ENCODE results near the gene PRDM11.
"Not testable (repeated sequence)": the region's sequence is repeated elsewhere in the genome, so short reads cannot be mapped to it uniquely, and the experiment has no call there.

Gene PRDM11

GRCh38 chr11:45247433-45247832 lies 101.0 kb downstream of the PRDM11 start:
- Histone ChIP-seq H3K79me2 (ENCODE audit: insufficient read depth, low read length) (no peaks in the 10 kb centered on the region), H2AFZ (ENCODE audit: low read depth, low read length) (no peak overlapping the region), H4K20me1 (ENCODE audit: insufficient read depth, low read length) (no peaks in the 10 kb centered on the region), H3K9ac (ENCODE audit: low read depth, low read length) (no peak overlapping the region), H3K27me3 (ENCODE audit: insufficient read depth, low read length, poor library complexity) (peaks cover 11% of the 10 kb centered on the region), H3K4me2 (ENCODE audit: insufficient read depth, low read length) (no peak overlapping the region), H3K4me3 (ENCODE audit: low read depth in 1 of 2, low read length in 2 of 2) (no peak overlapping the region), H3K4me1 (ENCODE audit: insufficient read depth, low read length) (no peaks in the 10 kb centered on the region), H3K36me3 (ENCODE audit: insufficient read depth, low read length) (no peaks in the 10 kb centered on the region), H3K9me3 (ENCODE audit: insufficient read depth, low read length, severe bottlenecking) (no peaks in the 10 kb centered on the region), H3K27ac (ENCODE audit: low read length) (no peak overlapping the region)
- ATAC-seq (ENCODE audit: insufficient read depth, low read depth) = no peak
- TF ChIP-seq CTCF (IDR thresholded peaks at IDR 0.05; ENCODE audit: borderline replicate concordance, extremely low read depth, low read length, poor library complexity, severe bottlenecking) (no peak), EZH2 (IDR thresholded peaks at IDR 0.05; ENCODE audit: borderline replicate concordance, low read depth, low read length, severe bottlenecking) (no peak)
- DNase-seq = no peak

DNA sequence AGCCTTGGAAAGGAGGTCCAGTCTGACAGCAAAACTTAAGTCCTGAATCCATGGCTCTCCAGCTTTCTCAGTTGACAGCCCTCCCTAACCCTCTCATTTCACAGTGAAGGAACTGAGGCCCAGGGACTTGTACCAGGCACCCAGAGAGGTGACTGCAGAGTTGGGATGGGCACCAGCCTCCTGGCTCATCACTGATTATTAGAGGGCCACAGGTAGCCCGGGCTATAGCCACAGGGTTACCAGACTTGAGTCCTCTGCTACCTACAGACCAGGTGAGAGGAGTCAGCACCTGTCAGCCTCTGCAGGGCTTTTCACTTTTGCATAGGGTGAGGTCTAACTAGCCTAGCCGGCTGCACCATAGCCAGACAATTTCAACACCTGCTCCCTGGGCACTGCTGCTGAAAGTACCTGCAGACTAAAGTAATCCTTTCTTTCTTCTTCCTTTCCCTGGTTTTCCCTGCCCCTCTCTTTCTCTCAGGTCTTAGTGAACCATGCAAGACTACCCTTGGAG lies 102.1 kb downstream of the PRDM11 start:
- Histone ChIP-seq H3K27me3 (ENCODE audit: insufficient read depth, low read length, poor library complexity) (peaks cover 6% of the 10 kb centered on the region), H3K79me2 (ENCODE audit: insufficient read depth, low read length) (no peaks in the 10 kb centered on the region), H3K4me1 (ENCODE audit: insufficient read depth, low read length) (no peaks in the 10 kb centered on the region), H2AFZ (ENCODE audit: low read depth, low read length) (no peak overlapping the region), H4K20me1 (ENCODE audit: insufficient read depth, low read length) (no peaks in the 10 kb centered on the region), H3K9ac (ENCODE audit: low read depth, low read length) (no peak overlapping the region), H3K9me3 (ENCODE audit: insufficient read depth, low read length, severe bottlenecking) (no peaks in the 10 kb centered on the region), H3K4me2 (ENCODE audit: insufficient read depth, low read length) (no peak overlapping the region), H3K36me3 (ENCODE audit: insufficient read depth, low read length) (no peaks in the 10 kb centered on the region), H3K4me3 (ENCODE audit: low read depth in 1 of 2, low read length in 2 of 2) (no peak overlapping the region), H3K27ac (ENCODE audit: low read length) (no peak overlapping the region)
- no peak for TF ChIP-seq CTCF (IDR thresholded peaks at IDR 0.05; ENCODE audit: borderline replicate concordance, extremely low read depth, low read length, poor library complexity, severe bottlenecking)
- TF ChIP-seq EZH2 (IDR thresholded peaks at IDR 0.05; ENCODE audit: borderline replicate concordance, low read depth, low read length, severe bottlenecking) = no peak
- ATAC-seq (ENCODE audit: insufficient read depth, low read depth) (no peak), DNase-seq (no peak)

DNA sequence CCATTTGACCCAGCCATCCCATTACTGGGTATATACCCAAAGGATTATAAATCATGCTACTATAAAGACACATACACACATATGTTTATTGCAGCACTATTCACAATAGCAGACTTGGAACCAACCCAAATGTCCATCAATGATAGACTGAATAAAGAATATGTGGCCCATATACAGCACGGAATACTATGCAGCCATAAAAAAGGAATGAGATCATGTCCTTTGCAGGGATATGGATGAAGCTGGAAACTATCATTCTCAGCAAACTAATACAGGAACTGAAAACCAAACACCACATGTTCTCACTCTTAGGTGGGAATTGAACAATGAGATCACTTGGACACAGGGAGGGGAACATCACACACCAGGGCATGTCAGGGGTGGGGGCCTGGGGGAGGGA lies 102.9 kb downstream of the PRDM11 start:
- H3K36me3 ChIP-seq (ENCODE audit: insufficient read depth, low read length); H2AFZ ChIP-seq (ENCODE audit: low read depth, low read length); H3K27ac ChIP-seq (ENCODE audit: low read length); H3K9ac ChIP-seq (ENCODE audit: low read depth, low read length); H3K79me2 ChIP-seq (ENCODE audit: insufficient read depth, low read length); DNase-seq; H3K4me2 ChIP-seq (ENCODE audit: insufficient read depth, low read length); H4K20me1 ChIP-seq (ENCODE audit: insufficient read depth, low read length); H3K4me3 ChIP-seq (ENCODE audit: low read depth in 1 of 2, low read length in 2 of 2); ATAC-seq (ENCODE audit: insufficient read depth, low read depth); H3K27me3 ChIP-seq (ENCODE audit: insufficient read depth, low read length, poor library complexity); H3K4me1 ChIP-seq (ENCODE audit: insufficient read depth, low read length); H3K9me3 ChIP-seq (ENCODE audit: insufficient read depth, low read length, severe bottlenecking): not testable (repeated sequence)

GRCh38 chr11:45250035-45250718 lies 103.7 kb downstream of the PRDM11 start:
- H3K9me3 ChIP-seq (ENCODE audit: insufficient read depth, low read length, severe bottlenecking) = no peaks in the 10 kb centered on the region
- H3K27me3 ChIP-seq (ENCODE audit: insufficient read depth, low read length, poor library complexity) = peaks cover 9% of the 10 kb centered on the region
- H3K27ac ChIP-seq (ENCODE audit: low read length) = no peak overlapping the region
- H4K20me1 ChIP-seq (ENCODE audit: insufficient read depth, low read length) = no peaks in the 10 kb centered on the region
- no peaks in the 10 kb centered on the region for H3K36me3 ChIP-seq (ENCODE audit: insufficient read depth, low read length)
- no peak overlapping the region for H2AFZ ChIP-seq (ENCODE audit: low read depth, low read length)
- H3K79me2 ChIP-seq (ENCODE audit: insufficient read depth, low read length) = no peaks in the 10 kb centered on the region
- DNase-seq = no peak
- TF ChIP-seq CTCF (IDR thresholded peaks at IDR 0.05; ENCODE audit: borderline replicate concordance, extremely low read depth, low read length, poor library complexity, severe bottlenecking) = no peak
- no peak for TF ChIP-seq EZH2 (IDR thresholded peaks at IDR 0.05; ENCODE audit: borderline replicate concordance, low read depth, low read length, severe bottlenecking)
- no peak for ATAC-seq (ENCODE audit: insufficient read depth, low read depth)
- no peak overlapping the region for H3K4me2 ChIP-seq (ENCODE audit: insufficient read depth, low read length)
- H3K4me1 ChIP-seq (ENCODE audit: insufficient read depth, low read length) = no peaks in the 10 kb centered on the region
- H3K4me3 ChIP-seq (ENCODE audit: low read depth in 1 of 2, low read length in 2 of 2) = no peak overlapping the region
- no peak overlapping the region for H3K9ac ChIP-seq (ENCODE audit: low read depth, low read length)

Data from DND-41 (cell line).